LNCaP clone FGC (cell line): ENCODE data around the gene TRAPPC14.

ENCODE experiments used
- DNase-seq: peaks from one replicate; pipeline ENCODE4 v3.0.0-alpha.2; 2011; ENCODE audit warnings: low read depth
- H3K4me3 ChIP-seq: 2 replicates; pipeline ENCODE4 v1.5.1; 2011; ENCODE audit warnings: mild to moderate bottlenecking, low read depth, low read length, control low read depth
- CTCF ChIP-seq: IDR thresholded peaks from 2 replicates; pipeline ENCODE4 v1.5.1; 2012; ENCODE audit warnings: mild to moderate bottlenecking; ENCODE audit not compliant: control insufficient read depth, insufficient read depth; ENCODE audit errors: extremely low read depth

TRAPPC14 gene

GRCh38 chr7:100107890-100108289 is 50.6 kb downstream of the TRAPPC14 start:
- no peak for DNase-seq
- no peak overlapping the region for H3K4me3 ChIP-seq
- no peak for TF ChIP-seq CTCF

GRCh38 chr7:100107125-100107737 is 51.3 kb downstream of the TRAPPC14 start:
- no peak for DNase-seq
- TF ChIP-seq CTCF = no peak
- H3K4me3 ChIP-seq = no peak overlapping the region

GRCh38 chr7:100106633-100107032 is 51.9 kb downstream of the TRAPPC14 start:
- DNase-seq = no peak
- no peak overlapping the region for H3K4me3 ChIP-seq
- TF ChIP-seq CTCF = no peak

- no peak overlapping the region for H3K4me3 ChIP-seq
- DNase-seq = no peak
- no peak for TF ChIP-seq CTCF
Observed at GRCh38 chr7:100105534-100105933, 53.0 kb downstream of the TRAPPC14 start.
